HepG2 (cell line): ENCODE measurements around the gene ABHD3. TPM values are rescaled to one million over a fixed set of nuclear protein-coding genes. Genes with fewer than 3 reads are reported as not detected.

Source experiments
- ATAC-seq: fragments of 200-7000 bp; cut with Tn5 transposase; 3 replicates; pipeline ENCODE4 v1.9.1; 2020; ENCODE audit warnings: mild to moderate bottlenecking, moderate library complexity
- BruUV-seq: library from RNA; stranded (reverse); fragments of 400-500 nt; replicated peaks from 2 replicates; lab custom pipeline; 2021; lab: Mats Ljungman, UMichigan
- CTCF ChIA-PET: fragments of 300-600 bp; formaldehyde crosslinking; extraction: SDS; loops from one replicate; lab custom pipeline; 2021; ENCODE audit warnings: low total read pairs, inconsistent platforms, low intra/inter-chr PET ratio; lab: Yijun Ruan, JAX
- POLR2A ChIA-PET: fragments of 350-600 bp; sonication (Branson Sonifier 250); formaldehyde crosslinking; loops from one replicate; lab custom pipeline; 2020; ENCODE audit warnings: antibody characterized with exemption, inconsistent platforms; lab: Yijun Ruan, JAX
- DNase-seq: peaks from one replicate; pipeline ENCODE4 v3.0.0-alpha.2; 2015; ENCODE audit warnings: low spot score
- FAIRE-seq: peaks from 3 replicates; lab custom pipeline; 2011; peaks lifted over from hg19 to GRCh38; lab: Jason Lieb, UNC
- H2AFZ ChIP-seq: one replicate; pipeline ENCODE4 v1.6.1; 2011; ENCODE audit warnings: low read length, inconsistent platforms
- H3K27ac ChIP-seq: fragments of 300-600 bp; 3 replicates; pipeline ENCODE4 v1.8.0; 2011; ENCODE audit warnings: mixed run types, mild to moderate bottlenecking, mixed read lengths, low read length, inconsistent platforms; ENCODE audit not compliant: insufficient read depth; ENCODE audit errors: extremely low read length
- H3K27me3 ChIP-seq, 2 experiments: fragments of 200-600 bp in 1 of 2; 2 replicates in 1 of 2; 3 replicates in 1 of 2; pipeline versions ENCODE4 v1.6.0 to v1.8.0; 2011; ENCODE audit warnings: low read length in 2 of 2, mild to moderate bottlenecking in 2 of 2, moderate library complexity in 2 of 2, inconsistent platforms in 1 of 2; ENCODE audit not compliant: insufficient read depth in 2 of 2, control insufficient read depth in 1 of 2
- H3K36me3 ChIP-seq, 2 experiments: fragments of 200-600 bp in 1 of 2; replicated peaks in 1 of 2; 2 replicates in 1 of 2; 3 replicates in 1 of 2; pipeline versions ENCODE4 v1.5.1 to v1.8.0; 2011; ENCODE audit warnings: low read length in 2 of 2, inconsistent platforms in 1 of 2; ENCODE audit not compliant: insufficient read depth in 2 of 2, control insufficient read depth in 1 of 2
- H3K4me1 ChIP-seq: 2 replicates; pipeline ENCODE4 v1.5.1; 2012; ENCODE audit warnings: low read length, inconsistent platforms; ENCODE audit not compliant: insufficient read depth
- H3K4me2 ChIP-seq: 2 replicates; pipeline ENCODE4 v1.6.0; 2011; ENCODE audit warnings: low read depth, low read length, inconsistent platforms
- H3K4me3 ChIP-seq, 3 experiments: fragments of 200-600 bp in 1 of 3; sonication (generic), shearing (Covaris generic) in 1 of 3; replicated peaks in 1 of 3; 2 replicates each; pipeline ENCODE4 v1.5.1; 2011 to 2016; ENCODE audit warnings: low read length in 3 of 3, inconsistent platforms in 2 of 3, low read depth in 2 of 3, mild to moderate bottlenecking in 2 of 3, control low read depth in 1 of 3, mixed read lengths in 1 of 3; ENCODE audit not compliant: insufficient read depth in 1 of 3
- H3K79me2 ChIP-seq: one replicate; pipeline ENCODE4 v1.6.1; 2011; ENCODE audit warnings: low read length, inconsistent platforms; ENCODE audit not compliant: insufficient read depth
- H3K9ac ChIP-seq: 2 replicates; pipeline ENCODE4 v1.6.0; 2011; ENCODE audit warnings: mild to moderate bottlenecking, low read depth, low read length, inconsistent platforms; ENCODE audit not compliant: insufficient read depth
- H3K9me3 ChIP-seq: 2 replicates; pipeline ENCODE4 v1.5.1; 2012; ENCODE audit warnings: mild to moderate bottlenecking, low read length
- H4K20me1 ChIP-seq: 2 replicates; pipeline ENCODE4 v1.6.0; 2011; ENCODE audit warnings: inconsistent platforms, mild to moderate bottlenecking, low read length, moderate library complexity; ENCODE audit not compliant: insufficient read depth
- HNRNPL ChIP-seq: fragments of 200-400 bp; formaldehyde crosslinking; IDR thresholded peaks from 2 replicates; pipeline ENCODE4 v1.6.1; 2017; ENCODE audit warnings: mild to moderate bottlenecking, low read depth, low read length
- NFIC ChIP-seq: IDR thresholded peaks from 2 replicates; pipeline ENCODE4 v1.6.1; 2012; ENCODE audit warnings: mild to moderate bottlenecking, low read length, inconsistent platforms
- PBX2 ChIP-seq: IDR thresholded peaks from 2 replicates; pipeline ENCODE4 v1.6.1; 2016; ENCODE audit warnings: control low read depth
- PBX3 ChIP-seq: sonication (generic); formaldehyde crosslinking; IDR thresholded peaks from 2 replicates; pipeline ENCODE4 v1.8.1; 2023; ENCODE audit warnings: missing genetic modification reagents, inconsistent platforms, borderline replicate concordance
- REPIN1 ChIP-seq: sonication (generic); formaldehyde crosslinking; IDR thresholded peaks from 2 replicates; pipeline ENCODE4 v1.8.0; 2022; ENCODE audit warnings: missing genetic modification reagents, low read depth, mild to moderate bottlenecking, borderline replicate concordance
- SRSF4 ChIP-seq: fragments of 200-400 bp; formaldehyde crosslinking; IDR thresholded peaks from one replicate; pipeline ENCODE4 v1.6.1; 2018; ENCODE audit warnings: mild to moderate bottlenecking, low read depth, low read length, moderate library complexity; ENCODE audit not compliant: poor library complexity, severe bottlenecking
- TEAD3 ChIP-seq: optimal IDR thresholded peaks from 2 replicates; pipeline ENCODE3; 2016; ENCODE audit warnings: borderline replicate concordance
- ZC3H13 ChIP-seq: sonication (generic); formaldehyde crosslinking; IDR thresholded peaks from 2 replicates; pipeline ENCODE4 v1.8.1; 2023; ENCODE audit warnings: mild to moderate bottlenecking, missing genetic modification reagents, moderate library complexity
- ZNF230 ChIP-seq: sonication (generic); formaldehyde crosslinking; IDR thresholded peaks from 2 replicates; pipeline ENCODE4 v1.4.0; 2020; ENCODE audit warnings: mild to moderate bottlenecking, missing genetic modification reagents
- ZNF543 ChIP-seq: sonication (generic); formaldehyde crosslinking; IDR thresholded peaks from 2 replicates; pipeline ENCODE4 v1.4.0; 2020; ENCODE audit warnings: mild to moderate bottlenecking, missing genetic modification reagents
- ZNF839 ChIP-seq: sonication (generic); formaldehyde crosslinking; IDR thresholded peaks from 2 replicates; pipeline ENCODE4 v1.4.0; 2020; ENCODE audit warnings: missing genetic modification reagents, mild to moderate bottlenecking, borderline replicate concordance
- WGBS: methylation state at CpG from one replicate; pipeline ENCODE4 v1.1.6; 2017; ENCODE audit warnings: low lambda C conversion rate; 5-methylcytosine and 5-hydroxymethylcytosine counted together
- in situ Hi-C: cut with HindIII; loops from 2 replicates; pipeline ENCODE4 v1.10.0; 2017; ENCODE audit warnings: low pct_unique_long_range_greater_than_20kb; ENCODE audit not compliant: extremely low pct_ligation_motif_present
- intact Hi-C: fragments of 100-400 bp; cut with micrococcal nuclease; formaldehyde crosslinking; loops from one replicate; pipeline ENCODE4 v1.10.0; 2022; ENCODE audit not compliant: unreplicated experiment
- polyA plus RNA-seq, 8 experiments: library from polyadenylated mRNA; depleted of rRNA in 3 of 8; stranded (reverse) in 7 of 8; unstranded in 1 of 8; fragments of >200 nt; fragmentation: Illumina TruSeq in 4 of 8; extraction: Trizol in 4 of 8; gene quantifications; 2 replicates each; pipeline versions ENCODE4 v1.2.1 to v1.2.3, GENCODE V29; 2011 to 2016; ENCODE audit warnings: low read depth in 4 of 8, missing spikeins in 1 of 8, mixed read lengths in 1 of 8; ENCODE audit not compliant: insufficient read depth in 1 of 8
- total RNA-seq, 5 experiments: library from RNA; depleted of rRNA; stranded (reverse); fragments of >200 nt; fragmentation: Illumina TruSeq; extraction: Trizol; gene quantifications; 2 replicates each; pipeline ENCODE4 v1.2.3, GENCODE V29; 2016; ENCODE audit warnings: low read depth in 1 of 5

The ABHD3 gene
- total and polyA plus RNA-seq, 2 of the 13 experiments (the other 11 are each of a cell fraction or from before 2014, with no cell fraction given) = 32.1 to 40.2 TPM

- H3K36me3 ChIP-seq = no peaks in the 10 kb centered on the region; a peak in 1 of 5 replicates
- ATAC-seq (no peak), FAIRE-seq (no peak), DNase-seq (no peak)
- H3K4me2 ChIP-seq = peak overlapping the region; percentile 82
- in situ Hi-C loops = no loop called here
- H2AFZ ChIP-seq = no peak overlapping the region
- BruUV-seq = no TSS peak
- ChIA-PET CTCF (no interaction called here), POLR2A (interaction anchor here (1.8 kb wide), 1 partner anchor 39 kb away, joined by 6 read pairs; the partner anchor contains the start of gene ABHD3)
- peaks cover 62% of the 10 kb centered on the region for H3K4me1 ChIP-seq
- peak overlapping the region; percentile 55 for H3K9ac ChIP-seq
- no peak overlapping the region for H3K27ac ChIP-seq
- H3K79me2 ChIP-seq = peaks cover 68% of the 10 kb centered on the region
- intact Hi-C loops = loop anchor here (5.0 kb wide), 2 partner anchors 56 to 131 kb away; partner anchors contain the start of gene SNRPD1
- no peaks in the 10 kb centered on the region for H3K9me3 ChIP-seq
- TF ChIP-seq ZNF839 (CRISPR knock-in tag) (no peak), ZNF543 (CRISPR knock-in tag) (no peak), TEAD3 (no peak), ZNF230 (no peak), SRSF4 (no peak), ZC3H13 (CRISPR knock-in tag) (no peak), HNRNPL (no peak), PBX2 (no peak), NFIC (no peak), REPIN1 (no peak), PBX3 (CRISPR knock-in tag) (no peak)
- TF ChIP-seq, all 625 proteins: peak for 0
- Histone ChIP-seq H3K27me3 (no peaks in the 10 kb centered on the region), H4K20me1 (peaks cover 26% of the 10 kb centered on the region), H3K4me3 (peak overlapping the region in 2 of 3 experiments; percentile 37 to 94; a peak in 2 of 6 replicates)
- WGBS = 63% methylated on average over 7 of the region's 7 CpGs
These were observed 38.7 kb upstream of the ABHD3 start for GRCh38 chr18:21743166-21743832.
